Measurements from ENCODE around the gene CX3CR1.

DNA sequence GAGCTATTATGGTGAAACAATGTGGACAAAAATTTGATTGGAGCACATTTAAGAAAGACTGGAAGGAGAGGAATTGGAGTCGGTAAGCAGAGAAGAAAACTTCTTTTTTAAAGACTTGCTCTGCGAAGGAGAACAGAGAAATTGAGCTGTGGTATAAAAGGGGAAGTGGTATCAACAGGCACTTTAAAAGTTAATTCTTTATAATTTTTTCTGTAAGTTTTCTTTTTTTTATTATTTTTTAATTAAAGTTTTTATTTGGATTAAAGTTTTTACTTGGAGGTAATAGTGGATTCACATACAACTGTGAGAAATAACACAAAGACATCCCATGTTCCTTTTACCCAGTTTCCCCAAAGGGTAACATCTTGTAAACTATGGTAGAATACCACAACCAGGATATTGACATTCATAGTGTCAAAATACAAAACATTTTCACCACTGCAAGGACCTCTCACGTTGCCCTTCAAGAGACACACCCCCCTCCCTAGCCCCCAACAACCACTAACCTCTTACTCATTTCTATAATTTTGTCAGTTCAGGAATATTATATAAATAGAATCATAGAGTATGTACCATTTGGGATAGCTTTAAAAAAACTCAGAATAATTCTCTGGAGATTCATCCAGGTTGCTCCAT, 53.6 kb downstream of the CX3CR1 start:
- TF ChIP-seq, protein P1, sequence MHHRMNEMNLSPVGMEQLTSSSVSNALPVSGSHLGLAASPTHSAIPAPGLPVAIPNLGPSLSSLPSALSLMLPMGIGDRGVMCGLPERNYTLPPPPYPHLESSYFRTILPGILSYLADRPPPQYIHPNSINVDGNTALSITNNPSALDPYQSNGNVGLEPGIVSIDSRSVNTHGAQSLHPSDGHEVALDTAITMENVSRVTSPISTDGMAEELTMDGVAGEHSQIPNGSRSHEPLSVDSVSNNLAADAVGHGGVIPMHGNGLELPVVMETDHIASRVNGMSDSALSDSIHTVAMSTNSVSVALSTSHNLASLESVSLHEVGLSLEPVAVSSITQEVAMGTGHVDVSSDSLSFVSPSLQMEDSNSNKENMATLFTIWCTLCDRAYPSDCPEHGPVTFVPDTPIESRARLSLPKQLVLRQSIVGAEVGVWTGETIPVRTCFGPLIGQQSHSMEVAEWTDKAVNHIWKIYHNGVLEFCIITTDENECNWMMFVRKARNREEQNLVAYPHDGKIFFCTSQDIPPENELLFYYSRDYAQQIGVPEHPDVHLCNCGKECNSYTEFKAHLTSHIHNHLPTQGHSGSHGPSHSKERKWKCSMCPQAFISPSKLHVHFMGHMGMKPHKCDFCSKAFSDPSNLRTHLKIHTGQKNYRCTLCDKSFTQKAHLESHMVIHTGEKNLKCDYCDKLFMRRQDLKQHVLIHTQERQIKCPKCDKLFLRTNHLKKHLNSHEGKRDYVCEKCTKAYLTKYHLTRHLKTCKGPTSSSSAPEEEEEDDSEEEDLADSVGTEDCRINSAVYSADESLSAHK (tag by site-specific recombination; IDR thresholded peaks at IDR 0.05): no peak
- TF ChIP-seq ZNF292 (tag by site-specific recombination; IDR thresholded peaks at IDR 0.05; ENCODE audit: borderline replicate concordance, low read depth): no peak
- TF ChIP-seq, protein P2, sequence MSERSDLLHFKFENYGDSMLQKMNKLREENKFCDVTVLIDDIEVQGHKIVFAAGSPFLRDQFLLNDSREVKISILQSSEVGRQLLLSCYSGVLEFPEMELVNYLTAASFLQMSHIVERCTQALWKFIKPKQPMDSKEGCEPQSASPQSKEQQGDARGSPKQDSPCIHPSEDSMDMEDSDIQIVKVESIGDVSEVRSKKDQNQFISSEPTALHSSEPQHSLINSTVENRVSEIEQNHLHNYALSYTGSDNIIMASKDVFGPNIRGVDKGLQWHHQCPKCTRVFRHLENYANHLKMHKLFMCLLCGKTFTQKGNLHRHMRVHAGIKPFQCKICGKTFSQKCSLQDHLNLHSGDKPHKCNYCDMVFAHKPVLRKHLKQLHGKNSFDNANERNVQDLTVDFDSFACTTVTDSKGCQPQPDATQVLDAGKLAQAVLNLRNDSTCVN (tag by site-specific recombination; optimal IDR thresholded peaks at IDR 0.05): no peak
- TF ChIP-seq, protein P3, sequence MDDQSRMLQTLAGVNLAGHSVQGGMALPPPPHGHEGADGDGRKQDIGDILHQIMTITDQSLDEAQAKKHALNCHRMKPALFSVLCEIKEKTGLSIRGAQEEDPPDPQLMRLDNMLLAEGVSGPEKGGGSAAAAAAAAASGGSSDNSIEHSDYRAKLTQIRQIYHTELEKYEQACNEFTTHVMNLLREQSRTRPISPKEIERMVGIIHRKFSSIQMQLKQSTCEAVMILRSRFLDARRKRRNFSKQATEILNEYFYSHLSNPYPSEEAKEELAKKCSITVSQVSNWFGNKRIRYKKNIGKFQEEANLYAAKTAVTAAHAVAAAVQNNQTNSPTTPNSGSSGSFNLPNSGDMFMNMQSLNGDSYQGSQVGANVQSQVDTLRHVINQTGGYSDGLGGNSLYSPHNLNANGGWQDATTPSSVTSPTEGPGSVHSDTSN (CRISPR knock-in tag; IDR thresholded peaks at IDR 0.05): no peak
- TF ChIP-seq, protein P4, sequence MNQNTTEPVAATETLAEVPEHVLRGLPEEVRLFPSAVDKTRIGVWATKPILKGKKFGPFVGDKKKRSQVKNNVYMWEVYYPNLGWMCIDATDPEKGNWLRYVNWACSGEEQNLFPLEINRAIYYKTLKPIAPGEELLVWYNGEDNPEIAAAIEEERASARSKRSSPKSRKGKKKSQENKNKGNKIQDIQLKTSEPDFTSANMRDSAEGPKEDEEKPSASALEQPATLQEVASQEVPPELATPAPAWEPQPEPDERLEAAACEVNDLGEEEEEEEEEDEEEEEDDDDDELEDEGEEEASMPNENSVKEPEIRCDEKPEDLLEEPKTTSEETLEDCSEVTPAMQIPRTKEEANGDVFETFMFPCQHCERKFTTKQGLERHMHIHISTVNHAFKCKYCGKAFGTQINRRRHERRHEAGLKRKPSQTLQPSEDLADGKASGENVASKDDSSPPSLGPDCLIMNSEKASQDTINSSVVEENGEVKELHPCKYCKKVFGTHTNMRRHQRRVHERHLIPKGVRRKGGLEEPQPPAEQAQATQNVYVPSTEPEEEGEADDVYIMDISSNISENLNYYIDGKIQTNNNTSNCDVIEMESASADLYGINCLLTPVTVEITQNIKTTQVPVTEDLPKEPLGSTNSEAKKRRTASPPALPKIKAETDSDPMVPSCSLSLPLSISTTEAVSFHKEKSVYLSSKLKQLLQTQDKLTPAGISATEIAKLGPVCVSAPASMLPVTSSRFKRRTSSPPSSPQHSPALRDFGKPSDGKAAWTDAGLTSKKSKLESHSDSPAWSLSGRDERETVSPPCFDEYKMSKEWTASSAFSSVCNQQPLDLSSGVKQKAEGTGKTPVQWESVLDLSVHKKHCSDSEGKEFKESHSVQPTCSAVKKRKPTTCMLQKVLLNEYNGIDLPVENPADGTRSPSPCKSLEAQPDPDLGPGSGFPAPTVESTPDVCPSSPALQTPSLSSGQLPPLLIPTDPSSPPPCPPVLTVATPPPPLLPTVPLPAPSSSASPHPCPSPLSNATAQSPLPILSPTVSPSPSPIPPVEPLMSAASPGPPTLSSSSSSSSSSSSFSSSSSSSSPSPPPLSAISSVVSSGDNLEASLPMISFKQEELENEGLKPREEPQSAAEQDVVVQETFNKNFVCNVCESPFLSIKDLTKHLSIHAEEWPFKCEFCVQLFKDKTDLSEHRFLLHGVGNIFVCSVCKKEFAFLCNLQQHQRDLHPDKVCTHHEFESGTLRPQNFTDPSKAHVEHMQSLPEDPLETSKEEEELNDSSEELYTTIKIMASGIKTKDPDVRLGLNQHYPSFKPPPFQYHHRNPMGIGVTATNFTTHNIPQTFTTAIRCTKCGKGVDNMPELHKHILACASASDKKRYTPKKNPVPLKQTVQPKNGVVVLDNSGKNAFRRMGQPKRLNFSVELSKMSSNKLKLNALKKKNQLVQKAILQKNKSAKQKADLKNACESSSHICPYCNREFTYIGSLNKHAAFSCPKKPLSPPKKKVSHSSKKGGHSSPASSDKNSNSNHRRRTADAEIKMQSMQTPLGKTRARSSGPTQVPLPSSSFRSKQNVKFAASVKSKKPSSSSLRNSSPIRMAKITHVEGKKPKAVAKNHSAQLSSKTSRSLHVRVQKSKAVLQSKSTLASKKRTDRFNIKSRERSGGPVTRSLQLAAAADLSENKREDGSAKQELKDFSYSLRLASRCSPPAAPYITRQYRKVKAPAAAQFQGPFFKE (tag by site-specific recombination; IDR thresholded peaks at IDR 0.05; ENCODE audit: borderline replicate concordance): no peak
- no peak for TF ChIP-seq ZNF175 (tag by site-specific recombination; IDR thresholded peaks at IDR 0.05)
- TF ChIP-seq, protein P5, sequence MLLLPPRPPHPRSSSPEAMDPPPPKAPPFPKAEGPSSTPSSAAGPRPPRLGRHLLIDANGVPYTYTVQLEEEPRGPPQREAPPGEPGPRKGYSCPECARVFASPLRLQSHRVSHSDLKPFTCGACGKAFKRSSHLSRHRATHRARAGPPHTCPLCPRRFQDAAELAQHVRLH (tag by site-specific recombination; IDR thresholded peaks at IDR 0.05): no peak
- TF ChIP-seq, protein P6, sequence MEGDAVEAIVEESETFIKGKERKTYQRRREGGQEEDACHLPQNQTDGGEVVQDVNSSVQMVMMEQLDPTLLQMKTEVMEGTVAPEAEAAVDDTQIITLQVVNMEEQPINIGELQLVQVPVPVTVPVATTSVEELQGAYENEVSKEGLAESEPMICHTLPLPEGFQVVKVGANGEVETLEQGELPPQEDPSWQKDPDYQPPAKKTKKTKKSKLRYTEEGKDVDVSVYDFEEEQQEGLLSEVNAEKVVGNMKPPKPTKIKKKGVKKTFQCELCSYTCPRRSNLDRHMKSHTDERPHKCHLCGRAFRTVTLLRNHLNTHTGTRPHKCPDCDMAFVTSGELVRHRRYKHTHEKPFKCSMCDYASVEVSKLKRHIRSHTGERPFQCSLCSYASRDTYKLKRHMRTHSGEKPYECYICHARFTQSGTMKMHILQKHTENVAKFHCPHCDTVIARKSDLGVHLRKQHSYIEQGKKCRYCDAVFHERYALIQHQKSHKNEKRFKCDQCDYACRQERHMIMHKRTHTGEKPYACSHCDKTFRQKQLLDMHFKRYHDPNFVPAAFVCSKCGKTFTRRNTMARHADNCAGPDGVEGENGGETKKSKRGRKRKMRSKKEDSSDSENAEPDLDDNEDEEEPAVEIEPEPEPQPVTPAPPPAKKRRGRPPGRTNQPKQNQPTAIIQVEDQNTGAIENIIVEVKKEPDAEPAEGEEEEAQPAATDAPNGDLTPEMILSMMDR (tag by site-specific recombination; IDR thresholded peaks at IDR 0.05): no peak
- TF ChIP-seq GLI4 (tag by site-specific recombination; IDR thresholded peaks at IDR 0.05): no peak
